Upper lobe of left lung (tissue), 6 donors: ENCODE results near the gene CCNY. TPM values are rescaled to one million over a fixed set of nuclear protein-coding genes. Genes with fewer than 3 reads are reported as not detected.

Experiments
- ATAC-seq, 2 donors: fragments of 200-7000 bp; cut with Tn5 transposase; one replicate each; pipeline ENCODE4 v1.9.1; 2022; ENCODE audit warnings: mild to moderate bottlenecking in 2 of 2, moderate library complexity in 2 of 2; ENCODE audit not compliant: low FRiP score in 2 of 2
- DNase-seq, 2 donors: peaks; one replicate each; pipeline ENCODE4 v3.0.0-alpha.2; 2019 to 2020
- H3K27ac ChIP-seq, 4 donors: fragments of 200-600 bp; sonication (generic); one replicate each; pipeline ENCODE4 v1.5.1; 2016 to 2019
- H3K27me3 ChIP-seq, 4 donors: fragments of 200-600 bp; sonication (generic); one replicate each; pipeline ENCODE4 v1.5.1; 2017 to 2019
- H3K36me3 ChIP-seq, 4 donors: fragments of 200-600 bp; sonication (generic); one replicate each; pipeline ENCODE4 v1.5.1; 2016 to 2019
- H3K4me1 ChIP-seq, 4 donors: fragments of 200-600 bp; sonication (generic); one replicate each; pipeline ENCODE4 v1.5.1; 2018 to 2019
- H3K4me3 ChIP-seq, 4 donors: fragments of 200-600 bp; sonication (generic); one replicate each; pipeline ENCODE4 v1.5.1; 2017 to 2019; ENCODE audit warnings: mild to moderate bottlenecking in 2 of 4, moderate library complexity in 1 of 4
- H3K9me3 ChIP-seq, 4 donors: fragments of 200-600 bp; sonication (generic); one replicate each; pipeline ENCODE4 v1.5.1; 2018 to 2019
- CTCF ChIP-seq, 6 experiments: fragments of 450-650 bp in 4 of 6; fragments of 200-600 bp in 2 of 6; sonication (generic) in 2 of 6; IDR thresholded peaks; one replicate each; pipeline ENCODE4 v1.5.1; 2016 to 2019; ENCODE audit warnings: antibody characterized with exemption in 6 of 6
- EP300 ChIP-seq, 4 donors: sonication (generic); formaldehyde crosslinking; IDR thresholded peaks; one replicate each; pipeline ENCODE4 v1.5.1; 2017; ENCODE audit warnings: antibody characterized with exemption in 4 of 4, control low read depth in 2 of 4
- POLR2A ChIP-seq, 4 donors: fragments of 450-650 bp; IDR thresholded peaks; one replicate each; pipeline ENCODE4 v1.5.1; 2016 to 2017; ENCODE audit warnings: antibody characterized with exemption in 4 of 4, mild to moderate bottlenecking in 2 of 4
- POLR2AphosphoS5 ChIP-seq, 2 donors: sonication (generic); formaldehyde crosslinking; IDR thresholded peaks; one replicate each; pipeline ENCODE4 v1.5.1; 2017; ENCODE audit warnings: antibody characterized with exemption in 2 of 2
- WGBS, 2 donors: methylation state at CpG; one replicate each; pipeline ENCODE4 v1.1.5; 2017 to 2018; 5-methylcytosine and 5-hydroxymethylcytosine counted together
- total RNA-seq, 6 donors: library from RNA; depleted of rRNA in 4 of 6; stranded (reverse); fragments of >200 nt in 4 of 6; gene quantifications; one replicate each; pipeline versions ENCODE4 v1.1.0 to v1.2.1, GENCODE V29; 2016 to 2021
- donor health status: DM: no; HTN: no; CAD: no; lungs with moderate emphysema.
- donor health status: DM: no; HTN: yes; CAD: no; lungs with severe emphysema.

The CCNY gene
- total RNA-seq, 6 donors from 2014 or later: 22.0 to 80.8 (median 52.5) TPM

GRCh38 chr10:35607475-35608327 lies 271.4 kb downstream of the CCNY start:
- Histone ChIP-seq H3K27ac (no peak overlapping the region), H3K4me3 (peak overlapping the region; percentile 22 to 52 (median 43)), H3K27me3 (peaks cover 0 to 13% (median 7%) of the 10 kb centered on the region in 4 donors), H3K4me1 (peaks cover 9 to 16% (median 11%) of the 10 kb centered on the region in 4 donors), H3K9me3 (no peaks in the 10 kb centered on the region), H3K36me3 (no peaks in the 10 kb centered on the region)
- TF ChIP-seq POLR2A (IDR thresholded peaks at IDR 0.05) (no peak), EP300 (IDR thresholded peaks at IDR 0.05) (no peak), POLR2AphosphoS5 (IDR thresholded peaks at IDR 0.05) (no peak), CTCF (IDR thresholded peaks at IDR 0.05) (no peak)
- DNase-seq (peak in 1 of 2 donors; percentile 82), ATAC-seq (peak; percentile 23 to 53)
- WGBS, 2 donors: 30 to 33% methylated on average over 13 to 68 of the region's 78 CpGs

DNA sequence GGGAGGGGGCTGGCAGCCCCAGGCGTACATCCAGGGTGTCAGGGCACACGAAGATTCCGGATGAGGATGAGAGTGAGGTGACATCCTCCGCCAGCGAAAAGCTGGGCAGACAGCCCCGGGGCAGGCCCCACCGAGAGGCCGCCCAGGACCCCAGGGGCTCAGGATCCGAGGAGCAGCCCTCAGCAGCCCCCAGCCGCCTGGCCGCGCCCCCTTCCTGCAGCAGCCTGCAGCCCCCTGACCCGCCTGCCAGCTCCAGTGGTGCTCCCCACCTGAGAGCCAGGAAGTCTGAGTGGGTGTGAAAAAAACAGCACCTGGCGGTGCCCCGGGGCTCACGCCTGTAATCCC lies 272.0 kb downstream of the CCNY start:
- Histone ChIP-seq H3K27ac (no peak overlapping the region), H3K4me3 (peak overlapping the region in 3 of 4 donors; percentile 36 to 52 (median 50)), H3K4me1 (peaks cover 9 to 16% (median 11%) of the 10 kb centered on the region in 4 donors), H3K9me3 (no peaks in the 10 kb centered on the region), H3K36me3 (no peaks in the 10 kb centered on the region), H3K27me3 (peaks cover 0 to 13% (median 7%) of the 10 kb centered on the region in 4 donors)
- ATAC-seq: no peak
- peak in 1 of 2 donors; percentile 77 for DNase-seq
- TF ChIP-seq EP300 (IDR thresholded peaks at IDR 0.05) (no peak), POLR2A (IDR thresholded peaks at IDR 0.05) (no peak), POLR2AphosphoS5 (IDR thresholded peaks at IDR 0.05) (no peak), CTCF (IDR thresholded peaks at IDR 0.05) (no peak)
- 77% methylated on average over 12 of the region's 16 CpGs; no CpG with 5 or more reads in 1 of the 2 donors for WGBS, 2 donors

DNA sequence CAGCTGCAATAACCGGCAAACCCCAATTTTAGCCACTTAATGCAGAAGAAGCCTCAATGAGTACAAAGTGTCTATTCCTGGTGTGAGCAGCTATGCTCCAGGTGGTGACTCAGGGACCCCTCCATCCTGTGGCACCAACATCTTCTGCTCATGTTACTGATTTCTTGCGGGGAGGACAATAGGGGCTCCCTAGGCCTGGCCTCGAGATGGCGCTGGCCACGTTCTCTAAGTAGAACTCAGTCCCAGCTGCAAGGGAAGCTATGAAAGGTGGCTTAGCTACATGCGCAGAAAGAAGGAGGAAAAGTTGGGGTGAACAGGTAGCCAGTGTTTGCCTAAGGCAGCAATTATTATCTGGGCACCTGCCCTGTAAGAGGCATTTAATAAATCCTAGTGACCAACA lies 275.4 kb downstream of the CCNY start:
- no peaks in the 10 kb centered on the region for H3K36me3 ChIP-seq
- H3K27me3 ChIP-seq: peaks cover 0 to 13% (median 7%) of the 10 kb centered on the region in 4 donors
- no peak overlapping the region for H3K4me3 ChIP-seq
- TF ChIP-seq POLR2AphosphoS5 (IDR thresholded peaks at IDR 0.05) (no peak), CTCF (IDR thresholded peaks at IDR 0.05) (no peak), POLR2A (IDR thresholded peaks at IDR 0.05) (no peak), EP300 (IDR thresholded peaks at IDR 0.05) (no peak)
- no peak overlapping the region for H3K27ac ChIP-seq
- no peak for DNase-seq
- 72 to 85% methylated on average over 6 of the region's 6 CpGs for WGBS, 2 donors
- no peak for ATAC-seq
- no peaks in the 10 kb centered on the region for H3K9me3 ChIP-seq
- peaks cover 9 to 16% (median 11%) of the 10 kb centered on the region in 4 donors for H3K4me1 ChIP-seq

DNA sequence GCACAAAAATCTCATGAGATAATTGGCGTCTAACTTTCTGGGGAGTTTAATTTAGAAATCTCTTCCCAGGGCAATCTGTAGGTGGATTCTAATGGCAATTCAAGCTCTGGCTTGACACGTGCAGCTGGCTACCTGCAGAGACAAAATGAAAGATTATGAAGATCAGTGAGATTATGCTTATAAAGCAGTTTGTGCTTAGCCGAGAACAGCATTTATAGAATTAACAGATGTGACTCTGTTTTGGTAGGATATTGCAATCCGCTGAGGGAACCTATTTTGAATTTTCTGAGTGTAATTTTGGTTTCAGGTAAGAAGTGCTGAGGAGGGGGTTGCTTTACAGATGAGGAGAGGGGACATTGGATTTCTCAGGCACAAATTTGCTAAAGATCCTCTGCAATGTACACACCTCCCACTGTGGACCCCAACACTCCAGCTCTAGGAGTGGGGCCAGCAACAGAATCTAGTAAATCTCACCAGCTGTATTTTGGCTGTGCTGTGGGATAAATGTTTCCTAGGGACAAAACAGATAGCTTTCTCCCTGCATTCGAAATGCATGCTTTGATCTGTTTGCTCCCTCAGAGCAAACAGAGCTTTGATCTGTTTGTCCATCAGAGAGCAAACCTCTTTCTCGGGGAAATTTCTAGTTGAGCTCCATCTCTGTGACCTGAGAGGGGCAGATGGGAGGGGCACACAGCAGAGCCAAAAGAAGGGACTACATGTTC lies 276.2 kb downstream of the CCNY start:
- no peak overlapping the region for H3K27ac ChIP-seq
- no peak overlapping the region for H3K4me3 ChIP-seq
- no peak for DNase-seq
- ATAC-seq: no peak
- no peak for TF ChIP-seq POLR2A (IDR thresholded peaks at IDR 0.05)
- TF ChIP-seq CTCF (IDR thresholded peaks at IDR 0.05): no peak
- TF ChIP-seq POLR2AphosphoS5 (IDR thresholded peaks at IDR 0.05): no peak
- no peak for TF ChIP-seq EP300 (IDR thresholded peaks at IDR 0.05)
- no peaks in the 10 kb centered on the region for H3K36me3 ChIP-seq
- peaks cover 8 to 9% (median 8%) of the 10 kb centered on the region in 4 donors for H3K4me1 ChIP-seq
- H3K9me3 ChIP-seq: no peaks in the 10 kb centered on the region
- H3K27me3 ChIP-seq: peaks cover 0 to 11% (median 5%) of the 10 kb centered on the region in 4 donors
- 60 to 66% methylated on average over 5 to 6 of the region's 6 CpGs for WGBS, 2 donors
